OCI-LY3 (cell line): ENCODE measurements around the gene ERBB4.

Experiments
- H2AFZ ChIP-seq: fragments of 200-600, 300-600 bp; shearing (Covaris generic); 2 replicates; pipeline ENCODE4 v1.6.0; 2014; ENCODE audit warnings: antibody characterized with exemption, low read depth, low read length
- H3K27ac ChIP-seq: fragments of 200-600, 300-600 bp; sonication (generic); 2 replicates; pipeline ENCODE4 v1.5.1; 2014; ENCODE audit warnings: mild to moderate bottlenecking, low read length, moderate library complexity, mixed read lengths
- H3K27me3 ChIP-seq: fragments of 200-600, 300-600 bp; sonication (generic); 2 replicates; pipeline ENCODE4 v1.6.1; 2014; ENCODE audit warnings: low read depth, low read length, mixed read lengths
- H3K36me3 ChIP-seq: fragments of 200-600, 300-600 bp; sonication (generic); replicated peaks from 2 replicates; pipeline ENCODE3; 2014; ENCODE audit warnings: low read depth, low read length, mixed read lengths
- H3K4me1 ChIP-seq: fragments of 300-600, 200-600 bp; sonication (generic); 2 replicates; pipeline ENCODE4 v1.6.1; 2014; ENCODE audit warnings: low read length, mixed read lengths
- H3K4me2 ChIP-seq: fragments of 200-600, 300-600 bp; sonication (generic); 2 replicates; pipeline ENCODE4 v1.6.1; 2014; ENCODE audit warnings: low read length, mixed read lengths
- H3K4me3 ChIP-seq: fragments of 300-600, 200-600 bp; sonication (generic); 2 replicates; pipeline ENCODE4 v1.5.1; 2014; ENCODE audit warnings: antibody characterized with exemption, mild to moderate bottlenecking, low read length, moderate library complexity
- H3K79me2 ChIP-seq: fragments of 300-600, 200-600 bp; shearing (Covaris generic); 2 replicates; pipeline ENCODE4 v1.6.1; 2014; ENCODE audit warnings: mild to moderate bottlenecking, low read length, mixed read lengths
- H3K9ac ChIP-seq: fragments of 300-600, 200-600 bp; shearing (Covaris generic); 2 replicates; pipeline ENCODE4 v1.6.0; 2014; ENCODE audit warnings: mild to moderate bottlenecking, low read length, moderate library complexity
- H3K9me3 ChIP-seq: fragments of 200-600, 300-600 bp; shearing (Covaris generic); 2 replicates; pipeline ENCODE4 v1.6.1; 2014; ENCODE audit warnings: low read length, mixed read lengths; ENCODE audit not compliant: insufficient read depth
- H4K20me1 ChIP-seq: fragments of 200-600, 300-600 bp; sonication (generic); 2 replicates; pipeline ENCODE4 v1.6.1; 2016; ENCODE audit warnings: low read length, mixed read lengths; ENCODE audit not compliant: insufficient read depth
- EZH2phosphoT487 ChIP-seq: fragments of 200-600 bp; shearing (Covaris generic); IDR thresholded peaks from 2 replicates; pipeline ENCODE4 v1.6.1; 2018; ENCODE audit warnings: antibody characterized with exemption, mixed run types, low read depth
- TF ChIP-seq, protein P1 (sequence below): fragments of 200-600, 300-600 bp; sonication (generic); IDR thresholded peaks from 2 replicates; pipeline ENCODE4 v1.5.1; 2014; ENCODE audit warnings: antibody characterized with exemption, low read length, low read depth

The ERBB4 gene

DNA sequence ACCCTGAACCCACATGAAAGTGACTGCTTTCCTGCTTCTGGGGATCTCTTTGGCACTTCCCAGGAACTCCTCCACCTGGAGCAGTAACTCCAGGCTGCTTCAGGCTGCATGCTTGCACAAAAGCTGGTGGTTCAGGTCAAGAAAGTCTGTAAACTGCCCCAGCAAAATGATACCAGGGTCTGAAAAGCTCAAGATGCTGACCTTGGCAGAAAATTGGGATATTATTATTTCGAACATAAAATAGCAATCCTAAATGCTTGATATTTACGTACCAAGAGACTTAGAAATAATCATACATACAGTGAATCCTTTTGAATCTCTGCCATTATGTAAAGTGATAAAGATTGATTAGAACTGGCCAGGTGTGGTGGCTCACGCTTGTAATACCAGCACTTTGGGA is 674.3 kb downstream of the ERBB4 start:
- no peak overlapping the region for H3K4me2 ChIP-seq
- H4K20me1 ChIP-seq = no peaks in the 10 kb centered on the region
- H3K79me2 ChIP-seq = no peaks in the 10 kb centered on the region
- TF ChIP-seq, protein P1, sequence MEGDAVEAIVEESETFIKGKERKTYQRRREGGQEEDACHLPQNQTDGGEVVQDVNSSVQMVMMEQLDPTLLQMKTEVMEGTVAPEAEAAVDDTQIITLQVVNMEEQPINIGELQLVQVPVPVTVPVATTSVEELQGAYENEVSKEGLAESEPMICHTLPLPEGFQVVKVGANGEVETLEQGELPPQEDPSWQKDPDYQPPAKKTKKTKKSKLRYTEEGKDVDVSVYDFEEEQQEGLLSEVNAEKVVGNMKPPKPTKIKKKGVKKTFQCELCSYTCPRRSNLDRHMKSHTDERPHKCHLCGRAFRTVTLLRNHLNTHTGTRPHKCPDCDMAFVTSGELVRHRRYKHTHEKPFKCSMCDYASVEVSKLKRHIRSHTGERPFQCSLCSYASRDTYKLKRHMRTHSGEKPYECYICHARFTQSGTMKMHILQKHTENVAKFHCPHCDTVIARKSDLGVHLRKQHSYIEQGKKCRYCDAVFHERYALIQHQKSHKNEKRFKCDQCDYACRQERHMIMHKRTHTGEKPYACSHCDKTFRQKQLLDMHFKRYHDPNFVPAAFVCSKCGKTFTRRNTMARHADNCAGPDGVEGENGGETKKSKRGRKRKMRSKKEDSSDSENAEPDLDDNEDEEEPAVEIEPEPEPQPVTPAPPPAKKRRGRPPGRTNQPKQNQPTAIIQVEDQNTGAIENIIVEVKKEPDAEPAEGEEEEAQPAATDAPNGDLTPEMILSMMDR = no peak
- no peak for TF ChIP-seq EZH2phosphoT487
- no peak overlapping the region for H2AFZ ChIP-seq
- H3K9me3 ChIP-seq = no peaks in the 10 kb centered on the region
- no peak overlapping the region for H3K27ac ChIP-seq
- peaks cover 9% of the 10 kb centered on the region for H3K4me1 ChIP-seq
- no peaks in the 10 kb centered on the region for H3K36me3 ChIP-seq
- H3K9ac ChIP-seq = no peak overlapping the region
- no peak overlapping the region for H3K4me3 ChIP-seq
- H3K27me3 ChIP-seq = no peaks in the 10 kb centered on the region

DNA sequence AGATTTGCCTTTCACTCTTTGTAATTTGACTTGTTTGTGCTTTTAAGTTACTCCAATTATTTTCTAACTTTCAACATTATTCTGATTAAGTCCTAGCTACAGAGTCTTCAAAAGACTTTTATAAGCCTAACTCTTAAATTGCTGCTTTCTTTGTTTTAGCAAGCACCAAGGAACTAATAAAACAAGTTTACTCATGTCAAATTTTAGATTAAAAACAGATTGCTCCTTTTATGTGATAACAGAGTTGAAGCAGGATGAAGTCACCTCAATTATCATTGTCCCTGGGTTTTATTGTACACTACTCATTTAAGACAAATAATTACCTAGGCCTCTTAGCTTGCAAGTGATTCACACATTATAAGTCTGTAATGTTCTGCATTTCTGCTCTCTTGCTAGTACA is 678.4 kb downstream of the ERBB4 start:
- no peaks in the 10 kb centered on the region for H3K27me3 ChIP-seq
- no peaks in the 10 kb centered on the region for H4K20me1 ChIP-seq
- no peaks in the 10 kb centered on the region for H3K9me3 ChIP-seq
- no peaks in the 10 kb centered on the region for H3K4me1 ChIP-seq
- H3K79me2 ChIP-seq = no peaks in the 10 kb centered on the region
- no peak overlapping the region for H2AFZ ChIP-seq
- no peaks in the 10 kb centered on the region for H3K36me3 ChIP-seq
- no peak overlapping the region for H3K4me2 ChIP-seq
- H3K27ac ChIP-seq = no peak overlapping the region
- TF ChIP-seq EZH2phosphoT487 = no peak
- TF ChIP-seq, protein P1 = no peak
- no peak overlapping the region for H3K4me3 ChIP-seq
- no peak overlapping the region for H3K9ac ChIP-seq

DNA sequence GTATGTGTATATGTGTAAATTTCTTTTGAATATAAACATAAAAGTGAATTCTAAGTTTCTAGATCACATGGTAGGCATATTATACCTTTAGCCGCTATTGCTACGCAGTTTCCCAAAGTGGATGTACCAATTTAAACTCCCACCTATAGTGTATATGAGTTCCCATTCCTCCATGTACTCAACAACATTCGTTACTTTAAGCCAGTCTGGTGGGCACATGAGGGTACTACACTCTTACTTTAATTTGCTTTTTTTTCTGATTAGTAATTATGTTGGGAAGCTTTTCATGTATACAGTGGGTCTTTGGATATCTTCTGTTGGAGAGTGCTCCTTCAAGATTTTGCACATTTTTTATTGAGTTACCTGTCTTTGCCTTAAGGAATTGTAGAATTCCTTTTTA is 683.8 kb downstream of the ERBB4 start:
- no peak for TF ChIP-seq EZH2phosphoT487
- TF ChIP-seq, protein P1 = no peak
- Histone ChIP-seq H3K4me3 (no peak overlapping the region), H2AFZ (no peak overlapping the region), H4K20me1 (no peaks in the 10 kb centered on the region), H3K4me1 (no peaks in the 10 kb centered on the region), H3K36me3 (no peaks in the 10 kb centered on the region), H3K4me2 (no peak overlapping the region), H3K9ac (no peak overlapping the region), H3K27me3 (no peaks in the 10 kb centered on the region), H3K27ac (no peak overlapping the region), H3K9me3 (no peaks in the 10 kb centered on the region), H3K79me2 (no peaks in the 10 kb centered on the region)

DNA sequence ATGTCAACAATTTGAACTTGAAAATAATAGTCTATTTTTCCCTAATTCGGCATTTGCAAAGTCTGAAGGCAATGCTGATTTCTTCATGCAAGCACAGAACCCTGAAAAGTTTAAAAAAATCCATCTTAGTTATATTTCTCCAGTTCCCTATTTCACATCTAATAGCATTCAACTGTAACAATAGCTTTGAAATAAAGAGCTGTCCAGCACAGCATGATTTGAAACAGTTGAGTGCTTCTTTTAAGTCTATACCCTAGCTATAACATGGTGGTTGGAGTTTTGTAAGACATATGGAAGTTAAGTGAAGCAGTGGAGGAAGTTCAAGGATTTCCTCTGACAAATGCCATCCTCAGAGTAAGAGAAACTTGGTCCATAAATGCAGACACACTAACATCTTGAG is 691.9 kb downstream of the ERBB4 start:
- Histone ChIP-seq H4K20me1 (no peaks in the 10 kb centered on the region), H3K9me3 (no peaks in the 10 kb centered on the region)
- no peak for TF ChIP-seq EZH2phosphoT487
- TF ChIP-seq, protein P1 = no peak

More for the DNA sequence above, 691.9 kb downstream of the ERBB4 start:
- Histone ChIP-seq H3K4me1 (no peaks in the 10 kb centered on the region), H3K4me2 (no peak overlapping the region), H3K9ac (no peak overlapping the region), H3K4me3 (no peak overlapping the region), H3K27ac (no peak overlapping the region), H3K79me2 (no peaks in the 10 kb centered on the region), H2AFZ (no peak overlapping the region), H3K36me3 (no peaks in the 10 kb centered on the region), H3K27me3 (no peaks in the 10 kb centered on the region)
